ENCODE results near the gene RPTOR.

GRCh38 chr17:80633207-80633606 lies 88.6 kb downstream of the RPTOR start:
- TF ChIP-seq POLR2A (IDR thresholded peaks at IDR 0.05) (no peak), CTCF (IDR thresholded peaks at IDR 0.05 in 4 of 5, conservative IDR thresholded peaks at IDR 0.05 in 1 of 5) (no peak)

Measured in gastrocnemius medialis (tissue), 4 donors.